Measurements from ENCODE around the gene PCDHAC2.
A peak's percentile ranks its signal among the peaks of the same experiment; 100 is the strongest.

Gene PCDHAC2

GRCh38 chr5:140966293-140967225 is at the start of gene PCDHAC2:
PCDHAC2 (plus strand) TSS chr5:140966476; CDS start chr5:140966767, 291 bp downstream.
- DNase-seq = no peak

- no peak for DNase-seq
Measured at GRCh38 chr5:140923601-140924000, 42.7 kb upstream of the PCDHAC2 start.

GRCh38 chr5:140925806-140926442 is 40.4 kb upstream of the PCDHAC2 start, which contains the start of gene PCDHAC1:
PCDHAC1 (plus strand) TSS chr5:140926299; CDS start chr5:140926893, 594 bp downstream.
- DNase-seq = no peak

GRCh38 chr5:140926443-140927227 is 39.6 kb upstream of the PCDHAC2 start:
- peak; percentile 28 for DNase-seq

- DNase-seq = no peak
Measured at GRCh38 chr5:140927228-140927573, 39.1 kb upstream of the PCDHAC2 start.

GRCh38 chr5:140934964-140935606 is 31.2 kb upstream of the PCDHAC2 start:
- no peak for DNase-seq

GRCh38 chr5:140946578-140946977 is 19.7 kb upstream of the PCDHAC2 start:
- DNase-seq = no peak

- DNase-seq = no peak
Measured at GRCh38 chr5:140951636-140952035, 14.6 kb upstream of the PCDHAC2 start.

- no peak for DNase-seq
Measured at GRCh38 chr5:140953234-140953633, 13.0 kb upstream of the PCDHAC2 start.

GRCh38 chr5:140962190-140962589 is 4.1 kb upstream of the PCDHAC2 start:
- DNase-seq = no peak

GRCh38 chr5:140964356-140964755 is 1.9 kb upstream of the PCDHAC2 start:
- DNase-seq = no peak

GRCh38 chr5:140965905-140966292 is 377 bp upstream of the PCDHAC2 start:
- no peak for DNase-seq

GRCh38 chr5:140967226-140967893 is 1.1 kb downstream of the PCDHAC2 start:
- DNase-seq = no peak

- no peak for DNase-seq
Measured at GRCh38 chr5:140969880-140970279, 3.6 kb downstream of the PCDHAC2 start.

GRCh38 chr5:140973550-140973949 is 7.3 kb downstream of the PCDHAC2 start:
- DNase-seq = no peak

GRCh38 chr5:140977003-140977402 is 10.7 kb downstream of the PCDHAC2 start:
- DNase-seq = no peak

GRCh38 chr5:140978260-140978659 is 12.0 kb downstream of the PCDHAC2 start:
- no peak for DNase-seq

- DNase-seq = no peak
Measured at GRCh38 chr5:140978983-140979382, 12.7 kb downstream of the PCDHAC2 start.

- no peak for DNase-seq
Measured at GRCh38 chr5:140982083-140982716, 15.9 kb downstream of the PCDHAC2 start.

GRCh38 chr5:140986117-140986521 is 19.8 kb downstream of the PCDHAC2 start:
- DNase-seq = no peak

- DNase-seq = no peak
Measured at GRCh38 chr5:140988100-140988499, 21.8 kb downstream of the PCDHAC2 start.

- DNase-seq = no peak
Measured at GRCh38 chr5:140988608-140989007, 22.3 kb downstream of the PCDHAC2 start.

Measured in stimulated activated CD4-positive, alpha-beta T cell treated with anti-CD3 and anti-CD28 coated beads, Interleukin-4, amount 100 ng/mL, for 1 hour (primary cell).